Frontal cortex (tissue), 4 donors: Measurements from ENCODE around the gene C2orf81. TPM values are rescaled to one million over a fixed set of nuclear protein-coding genes. Genes with fewer than 3 reads are reported as not detected.
"Not testable (repeated sequence)": the region's sequence is repeated elsewhere in the genome, so short reads cannot be mapped to it uniquely, and the experiment has no call there.

Experiments used
- DNase-seq, 2 donors: peaks; one replicate each; pipeline ENCODE4 v3.0.0; 2012; ENCODE audit warnings: low spot score in 2 of 2
- FAIRE-seq: peaks from 2 replicates; lab custom pipeline; 2012; peaks lifted over from hg19 to GRCh38; lab: Jason Lieb, UNC
- total RNA-seq: library from RNA; depleted of rRNA; stranded (reverse); fragments of >200 nt; gene quantifications from one replicate; pipeline ENCODE4 v1.2.3, GENCODE V29; 2014
- donor health status: control.
- donor health status: control.
- donor health status: control.

The C2orf81 gene
- total RNA-seq, 1 donor from 2014 or later = 0.41 TPM

GRCh38 chr2:74424995-74425406 lies 3.6 kb upstream of the C2orf81 start:
- FAIRE-seq = no peak
- peak in 1 of 2 donors; percentile 30 for DNase-seq

- peak in 1 of 2 donors; percentile 33 for DNase-seq
- FAIRE-seq = no peak
Measured at GRCh38 chr2:74424139-74424992, 2.9 kb upstream of the C2orf81 start.

GRCh38 chr2:74423231-74424095 lies 2.0 kb upstream of the C2orf81 start:
- no peak for FAIRE-seq
- peak in 1 of 2 donors; percentile 17 for DNase-seq

- not testable (repeated sequence) for FAIRE-seq
- DNase-seq = peak in 1 of 2 donors; percentile 10
Measured at GRCh38 chr2:74420443-74421103, 846 bp downstream of the C2orf81 start.

- peak in 1 of 2 donors; percentile 6 for DNase-seq
- no peak for FAIRE-seq
Measured at GRCh38 chr2:74420006-74420405, 1.4 kb downstream of the C2orf81 start.

GRCh38 chr2:74419345-74419744 lies 2.1 kb downstream of the C2orf81 start:
- peak in 1 of 2 donors; percentile 10 for DNase-seq
- no peak for FAIRE-seq

GRCh38 chr2:74418312-74418711 lies 3.1 kb downstream of the C2orf81 start:
- DNase-seq (no peak), FAIRE-seq (no peak)

GRCh38 chr2:74417763-74418162 lies 3.7 kb downstream of the C2orf81 start:
- FAIRE-seq (no peak), DNase-seq (peak in 1 of 2 donors; percentile 29)

GRCh38 chr2:74417197-74417596 lies 4.2 kb downstream of the C2orf81 start:
- DNase-seq (peak in 1 of 2 donors; percentile 4), FAIRE-seq (no peak)

- FAIRE-seq (no peak), DNase-seq (peak in 1 of 2 donors; percentile 45)
Measured at GRCh38 chr2:74416778-74417177, 4.6 kb downstream of the C2orf81 start.

GRCh38 chr2:74415762-74416395 lies 5.5 kb downstream of the C2orf81 start:
- FAIRE-seq (no peak), DNase-seq (peak in 1 of 2 donors; percentile 35)

GRCh38 chr2:74414881-74415761 lies 6.3 kb downstream of the C2orf81 start:
- FAIRE-seq = no peak

GRCh38 chr2:74414441-74414840 lies 7.0 kb downstream of the C2orf81 start:
- FAIRE-seq = no peak
- DNase-seq = peak in 1 of 2 donors; percentile 42

More at GRCh38 chr2:74414881-74415761, 6.3 kb downstream of the C2orf81 start:
- DNase-seq = peak; percentile 74 to 75

GRCh38 chr2:74413001-74413698 lies 8.3 kb downstream of the C2orf81 start:
- DNase-seq (peak in 1 of 2 donors; percentile 22), FAIRE-seq (no peak)

- DNase-seq (no peak), FAIRE-seq (no peak)
Measured at GRCh38 chr2:74407682-74408081, 13.7 kb downstream of the C2orf81 start.

GRCh38 chr2:74406035-74406434 lies 15.4 kb downstream of the C2orf81 start:
- no peak for DNase-seq
- no peak for FAIRE-seq

GRCh38 chr2:74401891-74402290 lies 19.5 kb downstream of the C2orf81 start:
- DNase-seq (no peak), FAIRE-seq (no peak)

- no peak for FAIRE-seq
- no peak for DNase-seq
Measured at GRCh38 chr2:74399785-74400184, 21.6 kb downstream of the C2orf81 start.
